IMR-90 (cell line): ENCODE measurements around the gene HARS2. TPM values are rescaled to one million over a fixed set of nuclear protein-coding genes. Genes with fewer than 3 reads are reported as not detected.

Experiments used
- ATAC-seq: fragments of 200-7000 bp; cut with Tn5 transposase; 2 replicates; pipeline ENCODE4 v1.9.1; 2020; ENCODE audit warnings: low read depth, mild to moderate bottlenecking, moderate library complexity
- BruUV-seq: library from RNA; stranded (reverse); fragments of 400-500 nt; replicated peaks from 2 replicates; lab custom pipeline; 2021; lab: Mats Ljungman, UMichigan
- CTCF ChIA-PET: fragments of 300-600 bp; formaldehyde crosslinking; extraction: SDS; loops from one replicate; lab custom pipeline; 2021; ENCODE audit warnings: antibody characterized with exemption; lab: Yijun Ruan, JAX
- POLR2A ChIA-PET: fragments of 300-600 bp; sonication (Branson Sonifier 250); formaldehyde crosslinking; loops from one replicate; lab custom pipeline; 2022; ENCODE audit warnings: antibody characterized with exemption; ENCODE audit not compliant: unreplicated experiment; lab: Charles Lee
- DNase-seq: peaks from one replicate; pipeline ENCODE4 v3.0.0; 2013
- H2AFZ ChIP-seq: replicated peaks from 2 replicates; pipeline ENCODE3; 2013; ENCODE audit warnings: low read length, mild to moderate bottlenecking; ENCODE audit not compliant: poor library complexity
- H2AK5ac ChIP-seq: 2 replicates; pipeline ENCODE4 v1.6.1; 2013; ENCODE audit warnings: low read depth, low read length, inconsistent platforms
- H2AK9ac ChIP-seq: replicated peaks from 2 replicates; pipeline ENCODE3; 2013; ENCODE audit warnings: mild to moderate bottlenecking, low read depth, low read length, moderate library complexity; ENCODE audit not compliant: poor library complexity
- H2BK120ac ChIP-seq: 2 replicates; pipeline ENCODE4 v1.6.1; 2013; ENCODE audit warnings: low read depth, low read length, inconsistent platforms
- H2BK15ac ChIP-seq: 3 replicates; pipeline ENCODE4 v1.6.1; 2013; ENCODE audit warnings: low read depth, low read length, inconsistent platforms
- H2BK20ac ChIP-seq: 2 replicates; pipeline ENCODE4 v1.6.1; 2013; ENCODE audit warnings: low read depth, mild to moderate bottlenecking, inconsistent platforms, low read length, moderate library complexity
- H2BK5ac ChIP-seq: 2 replicates; pipeline ENCODE4 v1.6.1; 2013; ENCODE audit warnings: mild to moderate bottlenecking, low read depth, low read length, inconsistent platforms; ENCODE audit not compliant: poor library complexity, severe bottlenecking
- H3K14ac ChIP-seq: replicated peaks from 2 replicates; pipeline ENCODE4 v1.6.1; 2013; ENCODE audit warnings: low read depth, low read length, inconsistent platforms
- H3K18ac ChIP-seq: 2 replicates; pipeline ENCODE4 v1.6.1; 2013; ENCODE audit warnings: low read depth, low read length, control low read depth
- H3K23ac ChIP-seq: 2 replicates; pipeline ENCODE4 v1.6.1; 2013; ENCODE audit warnings: low read depth, low read length, inconsistent platforms
- H3K27ac ChIP-seq: 2 replicates; pipeline ENCODE4 v1.5.1; 2013; ENCODE audit warnings: mild to moderate bottlenecking, control low read depth, low read length; ENCODE audit not compliant: insufficient read depth
- H3K27me3 ChIP-seq: 2 replicates; pipeline ENCODE4 v1.6.1; 2013; ENCODE audit warnings: low read length; ENCODE audit not compliant: control insufficient read depth, insufficient read depth
- H3K36me3 ChIP-seq: 2 replicates; pipeline ENCODE4 v1.6.1; 2013; ENCODE audit warnings: low read length, mixed read lengths; ENCODE audit not compliant: control insufficient read depth, insufficient read depth
- H3K4ac ChIP-seq: 2 replicates; pipeline ENCODE4 v1.6.1; 2013; ENCODE audit warnings: low read depth, low read length, inconsistent platforms
- H3K4me1 ChIP-seq: 2 replicates; pipeline ENCODE4 v1.6.1; 2013; ENCODE audit warnings: low read length, mixed read lengths; ENCODE audit not compliant: control insufficient read depth, insufficient read depth
- H3K4me2 ChIP-seq: 2 replicates; pipeline ENCODE4 v1.6.1; 2013; ENCODE audit warnings: low read depth, mild to moderate bottlenecking, control low read depth, low read length, moderate library complexity
- H3K4me3 ChIP-seq: 2 replicates; pipeline ENCODE4 v1.5.1; 2013; ENCODE audit warnings: low read depth, mild to moderate bottlenecking, control low read depth, low read length, moderate library complexity; ENCODE audit not compliant: insufficient read depth
- H3K56ac ChIP-seq: 2 replicates; pipeline ENCODE4 v1.6.1; 2013; ENCODE audit warnings: low read length, inconsistent platforms; ENCODE audit not compliant: insufficient read depth; ENCODE audit errors: extremely low read depth
- H3K79me1 ChIP-seq, 2 experiments: 2 replicates each; pipeline ENCODE4 v1.6.1; 2013; ENCODE audit warnings: low read length in 2 of 2, inconsistent platforms in 1 of 2, low read depth in 1 of 2
- H3K9ac ChIP-seq: 2 replicates; pipeline ENCODE4 v1.6.1; 2013; ENCODE audit warnings: low read depth, low read length, control low read depth
- H3K9me1 ChIP-seq: 2 replicates; pipeline ENCODE4 v1.6.1; 2013; ENCODE audit warnings: low read length, inconsistent platforms; ENCODE audit not compliant: insufficient read depth
- H3K9me3 ChIP-seq: 2 replicates; pipeline ENCODE4 v1.6.1; 2013; ENCODE audit warnings: low read length; ENCODE audit not compliant: control insufficient read depth, insufficient read depth
- H4K20me1 ChIP-seq: 2 replicates; pipeline ENCODE4 v1.6.1; 2013; ENCODE audit warnings: low read length, inconsistent platforms; ENCODE audit not compliant: insufficient read depth
- H4K5ac ChIP-seq: 2 replicates; pipeline ENCODE4 v1.6.1; 2013; ENCODE audit warnings: mild to moderate bottlenecking, low read depth, low read length, control low read depth
- H4K8ac ChIP-seq, 2 experiments: 2 replicates each; pipeline ENCODE4 v1.6.1; 2013; ENCODE audit warnings: low read depth in 2 of 2, low read length in 2 of 2, control low read depth in 1 of 2, inconsistent platforms in 1 of 2
- H4K91ac ChIP-seq: 2 replicates; pipeline ENCODE4 v1.6.1; 2013; ENCODE audit warnings: low read depth, low read length, inconsistent platforms; ENCODE audit not compliant: insufficient read depth
- BHLHE40 ChIP-seq: fragments of 150-350 bp; IDR thresholded peaks from 2 replicates; pipeline ENCODE4 v1.6.1; 2016; ENCODE audit warnings: mild to moderate bottlenecking, low read depth, low read length
- CEBPB ChIP-seq: IDR thresholded peaks from 2 replicates; pipeline ENCODE4 v1.6.1; 2012; ENCODE audit warnings: low read depth, low read length, improper control_type of control experiment
- CHD1 ChIP-seq: IDR thresholded peaks from 2 replicates; pipeline ENCODE4 v1.6.1; 2012; ENCODE audit warnings: low read depth, low read length, improper control_type of control experiment
- FOS ChIP-seq: fragments of 150-350 bp; IDR thresholded peaks from 2 replicates; pipeline ENCODE4 v1.6.1; 2016; ENCODE audit warnings: low read depth, low read length
- MAFK ChIP-seq: IDR thresholded peaks from 2 replicates; pipeline ENCODE4 v1.6.1; 2012; ENCODE audit warnings: low read depth, low read length, improper control_type of control experiment
- MAZ ChIP-seq: IDR thresholded peaks from 2 replicates; pipeline ENCODE4 v1.6.1; 2012; ENCODE audit warnings: low read depth, mild to moderate bottlenecking, low read length, improper control_type of control experiment, moderate library complexity, borderline replicate concordance
- MXI1 ChIP-seq: IDR thresholded peaks from 2 replicates; pipeline ENCODE4 v1.6.1; 2012; ENCODE audit warnings: low read depth, mild to moderate bottlenecking, low read length, moderate library complexity, borderline replicate concordance
- NFE2L2 ChIP-seq: fragments of 150-350 bp; IDR thresholded peaks from 2 replicates; pipeline ENCODE4 v1.6.1; 2016; ENCODE audit warnings: low read depth, mild to moderate bottlenecking, low read length
- RAD21 ChIP-seq: IDR thresholded peaks from 2 replicates; pipeline ENCODE4 v1.6.1; 2012; ENCODE audit warnings: low read length, improper control_type of control experiment
- RCOR1 ChIP-seq: IDR thresholded peaks from 2 replicates; pipeline ENCODE4 v1.6.1; 2012; ENCODE audit warnings: mild to moderate bottlenecking, low read length, improper control_type of control experiment; ENCODE audit not compliant: insufficient replicate concordance
- SMC3 ChIP-seq: fragments of 150-350 bp; IDR thresholded peaks from 2 replicates; pipeline ENCODE4 v1.6.1; 2016; ENCODE audit warnings: low read depth, mild to moderate bottlenecking, antibody characterized with exemption, low read length, moderate library complexity
- WGBS, 2 experiments: methylation state at CpG; one replicate each; pipeline versions ENCODE4 v1.1.5 to v1.1.7; 2013; ENCODE audit warnings: missing lambda C conversion rate in 2 of 2; ENCODE audit not compliant: insufficient read length in 1 of 2; ENCODE audit errors: extremely low coverage in 2 of 2; 5-methylcytosine and 5-hydroxymethylcytosine counted together
- dilution Hi-C: fragments of 300-500 bp; cut with HindIII; formaldehyde crosslinking; loops from one replicate; pipeline ENCODE4 v1.14.3; 2018; ENCODE audit warnings: low sequenced_read_pairs; ENCODE audit not compliant: unreplicated experiment
- in situ Hi-C: fragments of 300-500 bp; cut with MboI; formaldehyde crosslinking; loops from 3 replicates; pipeline ENCODE4 v1.14.3; 2019; ENCODE audit warnings: low sequenced_read_pairs, inconsistent platforms, mixed read lengths
- intact Hi-C: fragments of 100-400 bp; cut with micrococcal nuclease; formaldehyde crosslinking; loops from 2 replicates; pipeline ENCODE4 v1.10.0; 2022
- polyA plus RNA-seq, 3 experiments: library from polyadenylated mRNA; depleted of rRNA; stranded (reverse); fragments of >200 nt; gene quantifications; 2 replicates each; pipeline ENCODE4 v1.2.3, GENCODE V29; 2012; ENCODE audit warnings: low replicate concordance in 1 of 3
- total RNA-seq: library from RNA; depleted of rRNA; stranded (reverse); fragments of >200 nt; gene quantifications from 2 replicates; pipeline ENCODE4 v1.2.3, GENCODE V29; 2012
- TF ChIP-seq, protein P1 (sequence below): conservative IDR thresholded peaks from 2 replicates; pipeline ENCODE4 v1.5.1; 2012; ENCODE audit warnings: mild to moderate bottlenecking, low read depth, low read length, improper control_type of control experiment

HARS2 gene
- total and polyA plus RNA-seq, 2 of the 4 experiments (the other 2 are of a cell fraction): 30.1 to 33.0 TPM

- TF ChIP-seq CEBPB: no peak
These were observed 18.6 kb upstream of the HARS2 start (continued) for GRCh38 chr5:140672455-140673186.

- peaks cover 66% of the 10 kb centered on the region for H3K36me3 ChIP-seq
- H2BK15ac ChIP-seq: no peak within 1 kb of the TSS
- BruUV-seq: no TSS peak
- no peak within 1 kb of the TSS for H3K4ac ChIP-seq
- no peak within 1 kb of the TSS for H2BK20ac ChIP-seq
- H3K4me2 ChIP-seq: no peak within 1 kb of the TSS
- no peak within 1 kb of the TSS for H3K14ac ChIP-seq
- H2AK9ac ChIP-seq: peak within 1 kb of the TSS; percentile 42
- no peaks in the 10 kb centered on the region for H3K27me3 ChIP-seq
- H4K5ac ChIP-seq: no peak within 1 kb of the TSS; the same call in 1 of the 2 replicates
- 80% methylated on average over 9 of the region's 45 CpGs; no CpG with 5 or more reads in 1 of the 2 experiments for WGBS, 2 experiments
- ATAC-seq (no peak), DNase-seq (no peak)
- POLR2A ChIA-PET: no interaction called here
- CTCF ChIA-PET: no interaction called here
- peaks cover 0 to 23% of the 10 kb centered on the region in 2 experiments; a peak in 3 of 4 replicates for H3K79me1 ChIP-seq
- no peak within 1 kb of the TSS for H3K9ac ChIP-seq
- H2BK5ac ChIP-seq: no peak within 1 kb of the TSS
- H4K20me1 ChIP-seq: peaks cover 5% of the 10 kb centered on the region; the same call in 1 of the 2 replicates
- intact Hi-C loops (no loop called here), in situ Hi-C loops (no loop called here), dilution Hi-C loops (no loop called here)
- H3K9me1 ChIP-seq: peaks cover 9% of the 10 kb centered on the region; the same call in 1 of the 2 replicates
- no peak within 1 kb of the TSS for H4K91ac ChIP-seq
- no peak within 1 kb of the TSS for H2AFZ ChIP-seq
- no peak within 1 kb of the TSS for H2AK5ac ChIP-seq
- no peak within 1 kb of the TSS for H2BK120ac ChIP-seq
- H3K4me3 ChIP-seq: no peak within 1 kb of the TSS
- no peak within 1 kb of the TSS for H3K23ac ChIP-seq
- H3K4me1 ChIP-seq: no peaks in the 10 kb centered on the region; the same call in 1 of the 2 replicates
- no peak within 1 kb of the TSS for H3K18ac ChIP-seq
- H3K56ac ChIP-seq: no peak within 1 kb of the TSS
- H4K8ac ChIP-seq: no peak within 1 kb of the TSS
- no peaks in the 10 kb centered on the region for H3K9me3 ChIP-seq
- no peak within 1 kb of the TSS for H3K27ac ChIP-seq
- TF ChIP-seq MXI1 (no peak), RAD21 (no peak), MAZ (no peak), CEBPB (no peak), BHLHE40 (no peak), MAFK (no peak), SMC3 (no peak), RCOR1 (no peak), FOS (no peak), CHD1 (no peak), NFE2L2 (no peak)
- TF ChIP-seq, protein P1, sequence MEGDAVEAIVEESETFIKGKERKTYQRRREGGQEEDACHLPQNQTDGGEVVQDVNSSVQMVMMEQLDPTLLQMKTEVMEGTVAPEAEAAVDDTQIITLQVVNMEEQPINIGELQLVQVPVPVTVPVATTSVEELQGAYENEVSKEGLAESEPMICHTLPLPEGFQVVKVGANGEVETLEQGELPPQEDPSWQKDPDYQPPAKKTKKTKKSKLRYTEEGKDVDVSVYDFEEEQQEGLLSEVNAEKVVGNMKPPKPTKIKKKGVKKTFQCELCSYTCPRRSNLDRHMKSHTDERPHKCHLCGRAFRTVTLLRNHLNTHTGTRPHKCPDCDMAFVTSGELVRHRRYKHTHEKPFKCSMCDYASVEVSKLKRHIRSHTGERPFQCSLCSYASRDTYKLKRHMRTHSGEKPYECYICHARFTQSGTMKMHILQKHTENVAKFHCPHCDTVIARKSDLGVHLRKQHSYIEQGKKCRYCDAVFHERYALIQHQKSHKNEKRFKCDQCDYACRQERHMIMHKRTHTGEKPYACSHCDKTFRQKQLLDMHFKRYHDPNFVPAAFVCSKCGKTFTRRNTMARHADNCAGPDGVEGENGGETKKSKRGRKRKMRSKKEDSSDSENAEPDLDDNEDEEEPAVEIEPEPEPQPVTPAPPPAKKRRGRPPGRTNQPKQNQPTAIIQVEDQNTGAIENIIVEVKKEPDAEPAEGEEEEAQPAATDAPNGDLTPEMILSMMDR: no peak
These were observed 17.9 kb upstream of the HARS2 start, which contains the start of gene DND1 for GRCh38 chr5:140673187-140673976. TSS of gene DND1 (minus strand) at chr5:140673576. CDS start at chr5:140673542, 34 bp downstream.
